SJSA1 (cell line): Measurements from ENCODE around the gene PHACTR3. TPM values are rescaled to one million over a fixed set of nuclear protein-coding genes. Genes with fewer than 3 reads are reported as not detected.
"Not testable (repeated sequence)": the region's sequence is repeated elsewhere in the genome, so short reads cannot be mapped to it uniquely, and the experiment has no call there.

Experiments
- DNase-seq, 2 experiments: peaks; one replicate each; pipeline ENCODE4 v3.0.0-alpha.2; 2015 to 2020; ENCODE audit warnings: low spot score in 2 of 2, low read depth in 1 of 2
- H3K27ac ChIP-seq: fragments of 250-450 bp; sonication (Bioruptor Pico); 2 replicates; pipeline ENCODE4 v1.5.1; 2020; ENCODE audit warnings: mild to moderate bottlenecking, moderate library complexity
- H3K27me3 ChIP-seq: fragments of 250-450 bp; sonication (Bioruptor Pico); replicated peaks from 2 replicates; pipeline ENCODE4 v1.5.1; 2020; ENCODE audit warnings: mild to moderate bottlenecking, moderate library complexity
- H3K36me3 ChIP-seq: fragments of 250-450 bp; sonication (Bioruptor Pico); 2 replicates; pipeline ENCODE4 v1.5.1; 2020; ENCODE audit warnings: mild to moderate bottlenecking
- H3K4me1 ChIP-seq: fragments of 250-450 bp; sonication (Bioruptor Pico); replicated peaks from 2 replicates; pipeline ENCODE4 v1.6.1; 2021; ENCODE audit warnings: mild to moderate bottlenecking
- H3K4me3 ChIP-seq: fragments of 250-450 bp; sonication (Bioruptor Pico); 2 replicates; pipeline ENCODE4 v1.5.1; 2020; ENCODE audit warnings: mild to moderate bottlenecking
- H3K9me3 ChIP-seq: fragments of 250-450 bp; sonication (Bioruptor Pico); replicated peaks from 2 replicates; pipeline ENCODE4 v1.5.1; 2020; ENCODE audit warnings: mild to moderate bottlenecking
- total RNA-seq: library from RNA; depleted of rRNA; stranded (reverse); fragments of >200 nt; shearing (Covaris generic); gene quantifications from 2 replicates; pipeline ENCODE4 v1.2.3, GENCODE V29; 2014

PHACTR3 gene
- total RNA-seq, 1 experiment from 2014 or later = not detected

DNA sequence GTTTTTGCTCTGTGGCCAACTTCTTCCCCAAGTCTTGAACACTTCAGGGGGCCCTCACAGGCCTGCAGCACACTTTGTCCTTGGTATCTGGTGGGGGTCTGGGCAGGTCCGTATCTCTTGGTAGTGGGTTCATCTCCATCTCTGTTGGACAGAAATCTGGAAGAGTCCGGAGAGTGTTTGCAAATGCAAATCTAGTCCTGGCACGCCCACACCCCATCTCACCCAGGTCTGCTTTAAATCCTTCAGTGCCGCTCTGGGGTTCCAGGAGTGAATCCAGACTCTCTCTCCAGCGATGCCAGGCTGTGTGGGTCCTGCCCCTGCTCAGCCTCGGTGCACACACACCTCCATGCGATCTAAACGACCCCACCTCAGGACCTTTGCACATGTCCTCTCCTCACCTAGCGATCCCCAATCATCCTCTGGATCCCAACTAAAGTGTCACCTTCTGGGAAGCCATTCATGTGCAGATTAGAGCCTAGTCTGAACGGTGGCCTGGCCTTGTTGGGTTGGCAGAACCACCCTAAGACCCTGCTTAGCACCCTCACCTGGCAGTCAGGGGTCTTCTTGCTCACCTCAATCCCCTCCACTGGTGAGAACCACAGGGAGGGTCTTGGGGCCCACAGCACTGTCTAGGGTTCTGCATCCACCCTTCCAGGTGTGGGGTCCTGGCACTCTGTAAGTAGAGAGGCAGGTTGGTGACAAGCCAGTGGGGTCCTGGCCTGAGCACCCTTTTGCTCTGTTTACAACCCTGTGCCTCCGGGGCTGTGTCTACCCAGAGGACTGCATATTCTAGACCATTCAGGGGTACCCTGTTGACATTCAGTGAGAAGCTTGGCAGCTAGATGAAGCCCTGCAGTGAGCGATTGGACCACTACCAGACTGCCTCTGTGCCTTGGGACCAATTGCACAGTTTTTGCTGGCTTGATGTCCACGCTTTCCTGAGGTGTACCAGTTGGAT lies 228.3 kb downstream of the PHACTR3 start:
- Histone ChIP-seq H3K4me1 (peaks cover 15% of the 10 kb centered on the region), H3K9me3 (no peaks in the 10 kb centered on the region), H3K4me3 (no peak overlapping the region), H3K27ac (no peak overlapping the region), H3K36me3 (no peaks in the 10 kb centered on the region), H3K27me3 (peaks cover 16% of the 10 kb centered on the region)
- DNase-seq = no peak

DNA sequence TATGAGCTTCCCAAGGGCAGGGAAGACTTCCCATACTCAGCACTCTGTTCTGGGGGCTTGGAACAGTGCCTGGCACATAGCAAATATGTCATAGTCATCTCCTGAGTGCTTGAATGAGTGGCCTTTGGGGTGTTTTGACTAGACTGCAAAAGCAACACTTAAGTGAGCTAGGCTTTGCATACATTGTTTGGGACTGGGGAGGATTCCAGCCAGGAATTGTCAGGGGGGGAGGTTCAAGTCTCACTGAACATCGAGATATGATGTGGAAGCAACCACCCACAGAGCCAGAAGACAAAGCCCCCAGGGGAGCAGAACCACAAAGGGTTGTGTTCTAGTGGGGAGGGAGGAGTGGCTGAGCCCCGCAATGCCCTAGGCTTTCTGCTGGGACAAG lies 230.7 kb downstream of the PHACTR3 start:
- peaks cover 25% of the 10 kb centered on the region for H3K27me3 ChIP-seq
- H3K27ac ChIP-seq = no peak overlapping the region
- H3K9me3 ChIP-seq = no peaks in the 10 kb centered on the region
- no peaks in the 10 kb centered on the region for H3K36me3 ChIP-seq
- H3K4me1 ChIP-seq = peaks cover 15% of the 10 kb centered on the region
- DNase-seq = peak; percentile 44 to 54
- H3K4me3 ChIP-seq = no peak overlapping the region

GRCh38 chr20:59835448-59836395 lies 231.4 kb downstream of the PHACTR3 start:
- Histone ChIP-seq H3K27me3 (peaks cover 25% of the 10 kb centered on the region), H3K27ac (no peak overlapping the region), H3K4me3 (no peak overlapping the region), H3K4me1 (peaks cover 15% of the 10 kb centered on the region), H3K36me3 (no peaks in the 10 kb centered on the region), H3K9me3 (no peaks in the 10 kb centered on the region)
- DNase-seq = peak; percentile 27 to 59

- no peaks in the 10 kb centered on the region for H3K36me3 ChIP-seq
- H3K9me3 ChIP-seq = no peaks in the 10 kb centered on the region
- peaks cover 15% of the 10 kb centered on the region for H3K4me1 ChIP-seq
- no peak overlapping the region for H3K4me3 ChIP-seq
- H3K27ac ChIP-seq = no peak overlapping the region
- DNase-seq = no peak
- peaks cover 31% of the 10 kb centered on the region for H3K27me3 ChIP-seq
Observed at GRCh38 chr20:59836767-59837166, 232.4 kb downstream of the PHACTR3 start.

DNA sequence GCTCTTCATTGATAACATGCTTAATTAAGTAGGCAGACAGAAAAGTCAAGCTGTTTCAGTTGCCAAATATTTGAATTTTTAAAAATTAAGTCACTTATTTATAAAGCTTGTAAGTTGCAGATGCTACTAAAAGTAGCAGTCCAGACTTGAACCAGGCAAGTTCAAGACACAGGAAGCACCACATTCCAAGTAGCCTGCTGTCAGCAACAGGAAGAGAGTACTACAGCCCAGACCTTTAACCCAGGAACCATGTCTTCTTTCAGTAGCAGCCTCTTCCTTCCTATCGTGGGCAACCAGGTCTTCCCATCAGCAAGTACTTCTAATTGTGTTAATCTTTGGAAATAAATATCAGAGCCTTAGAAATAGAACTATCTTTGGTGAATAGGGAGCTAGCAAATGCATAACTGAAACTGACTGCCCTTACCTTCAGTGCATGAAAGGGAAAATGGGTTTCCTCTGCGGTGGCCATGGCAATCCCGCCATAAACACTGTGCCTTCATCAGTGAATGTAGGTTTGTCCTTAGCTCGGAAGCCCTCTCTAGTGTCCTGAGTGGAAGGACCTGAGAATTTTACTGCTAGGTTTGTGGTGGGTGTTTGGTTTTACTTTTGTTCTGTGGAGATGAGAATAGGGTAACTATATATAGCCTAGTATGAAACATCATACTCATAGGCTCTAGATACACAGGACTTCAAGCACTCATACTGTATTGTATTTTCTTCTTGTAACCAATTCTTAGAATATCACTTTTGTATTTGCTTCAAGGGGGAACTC lies 233.5 kb downstream of the PHACTR3 start:
- H3K27ac ChIP-seq = no peak overlapping the region
- peaks cover 31% of the 10 kb centered on the region for H3K27me3 ChIP-seq
- no peaks in the 10 kb centered on the region for H3K9me3 ChIP-seq
- peaks cover 15% of the 10 kb centered on the region for H3K4me1 ChIP-seq
- no peaks in the 10 kb centered on the region for H3K36me3 ChIP-seq
- H3K4me3 ChIP-seq = no peak overlapping the region
- DNase-seq = no peak

GRCh38 chr20:59839400-59839799 lies 235.1 kb downstream of the PHACTR3 start:
- no peak for DNase-seq
- peaks cover 31% of the 10 kb centered on the region for H3K27me3 ChIP-seq
- no peak overlapping the region for H3K27ac ChIP-seq
- no peaks in the 10 kb centered on the region for H3K36me3 ChIP-seq
- peaks cover 15% of the 10 kb centered on the region for H3K4me1 ChIP-seq
- H3K9me3 ChIP-seq = no peaks in the 10 kb centered on the region
- no peak overlapping the region for H3K4me3 ChIP-seq

- Histone ChIP-seq H3K4me3 (no peak overlapping the region), H3K27ac (no peak overlapping the region), H3K36me3 (no peaks in the 10 kb centered on the region), H3K4me1 (no peaks in the 10 kb centered on the region), H3K27me3 (peaks cover 6% of the 10 kb centered on the region; the same call in 1 of the 2 replicates), H3K9me3 (no peaks in the 10 kb centered on the region)
- DNase-seq = no peak
Observed at GRCh38 chr20:59845472-59845871, 241.1 kb downstream of the PHACTR3 start.

DNA sequence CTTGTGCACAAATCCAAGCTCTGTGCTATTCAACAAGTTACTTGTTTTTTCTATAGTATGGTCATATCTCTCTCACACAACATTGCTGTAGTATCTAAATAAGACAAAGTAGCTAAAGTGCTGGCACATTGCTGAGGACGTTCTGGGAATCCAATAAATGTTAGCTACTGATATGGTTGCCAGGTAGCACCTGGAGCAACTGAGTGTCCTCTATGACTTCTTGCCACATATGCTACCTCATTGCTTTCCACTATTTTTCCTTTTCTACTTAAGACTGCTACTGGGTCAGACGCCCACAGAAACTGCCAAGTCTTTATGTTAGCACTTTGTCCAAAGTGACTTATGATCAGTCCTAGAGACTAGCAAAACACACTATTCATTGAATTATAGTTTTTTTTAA lies 243.8 kb downstream of the PHACTR3 start:
- Histone ChIP-seq H3K27me3 (no peaks in the 10 kb centered on the region; the same call in 1 of the 2 replicates), H3K27ac (no peak overlapping the region), H3K4me1 (no peaks in the 10 kb centered on the region), H3K36me3 (no peaks in the 10 kb centered on the region), H3K4me3 (no peak overlapping the region), H3K9me3 (no peaks in the 10 kb centered on the region)
- DNase-seq = no peak

GRCh38 chr20:59850018-59850641 lies 245.8 kb downstream of the PHACTR3 start:
- no peaks in the 10 kb centered on the region for H3K27me3 ChIP-seq
- no peaks in the 10 kb centered on the region for H3K9me3 ChIP-seq
- no peaks in the 10 kb centered on the region for H3K36me3 ChIP-seq
- no peak overlapping the region for H3K4me3 ChIP-seq
- DNase-seq = peak in 1 of 2 experiments; percentile 8
- H3K27ac ChIP-seq = no peak overlapping the region
- no peaks in the 10 kb centered on the region for H3K4me1 ChIP-seq

DNA sequence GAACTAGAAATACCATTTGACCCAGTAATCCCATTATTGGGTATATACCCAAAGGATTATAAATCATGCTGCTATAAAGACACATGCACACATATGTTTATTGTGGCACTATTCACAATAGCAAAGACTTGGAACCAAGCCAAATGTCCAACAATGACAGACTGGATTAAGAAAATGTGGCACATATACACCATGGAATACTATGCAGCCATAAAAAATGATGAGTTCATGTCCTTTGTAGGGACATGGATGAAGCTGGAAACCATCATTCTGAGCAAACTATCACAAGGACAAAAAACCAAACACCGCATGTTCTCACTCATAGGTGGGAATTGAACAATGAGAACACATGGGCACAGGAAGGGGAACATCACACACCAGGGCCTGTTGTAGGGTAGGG lies 252.2 kb downstream of the PHACTR3 start:
- H3K4me3 ChIP-seq, H3K36me3 ChIP-seq, DNase-seq, H3K27ac ChIP-seq, H3K27me3 ChIP-seq, H3K4me1 ChIP-seq, H3K9me3 ChIP-seq: not testable (repeated sequence)

- not testable (repeated sequence) for H3K4me1 ChIP-seq, H3K36me3 ChIP-seq, H3K4me3 ChIP-seq, H3K9me3 ChIP-seq, H3K27me3 ChIP-seq, H3K27ac ChIP-seq, DNase-seq
Observed at GRCh38 chr20:59856941-59857340, 252.6 kb downstream of the PHACTR3 start.

DNA sequence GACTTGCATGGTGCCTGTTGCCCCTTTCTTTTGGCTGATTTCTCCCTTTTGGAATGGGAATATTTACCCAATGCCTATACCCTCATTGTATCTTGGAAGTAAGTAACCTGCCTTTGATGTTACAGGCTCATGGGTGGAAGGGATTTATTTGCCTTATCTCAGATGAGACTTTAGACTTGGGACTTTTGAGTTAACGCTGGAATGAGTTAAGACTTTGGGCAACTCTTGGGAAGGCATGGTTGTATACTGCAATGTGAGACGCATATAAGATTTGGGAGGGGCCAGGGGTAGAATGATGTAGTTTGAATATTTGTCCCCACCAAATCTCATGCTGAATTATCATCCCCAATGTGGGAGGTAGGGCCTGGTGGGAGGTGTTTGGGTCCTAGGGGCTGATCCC lies 253.6 kb downstream of the PHACTR3 start:
- H3K4me3 ChIP-seq = no peak overlapping the region
- no peaks in the 10 kb centered on the region for H3K9me3 ChIP-seq
- no peaks in the 10 kb centered on the region for H3K36me3 ChIP-seq
- no peaks in the 10 kb centered on the region for H3K27me3 ChIP-seq
- H3K27ac ChIP-seq = no peak overlapping the region
- no peaks in the 10 kb centered on the region for H3K4me1 ChIP-seq
- DNase-seq = no peak

DNA sequence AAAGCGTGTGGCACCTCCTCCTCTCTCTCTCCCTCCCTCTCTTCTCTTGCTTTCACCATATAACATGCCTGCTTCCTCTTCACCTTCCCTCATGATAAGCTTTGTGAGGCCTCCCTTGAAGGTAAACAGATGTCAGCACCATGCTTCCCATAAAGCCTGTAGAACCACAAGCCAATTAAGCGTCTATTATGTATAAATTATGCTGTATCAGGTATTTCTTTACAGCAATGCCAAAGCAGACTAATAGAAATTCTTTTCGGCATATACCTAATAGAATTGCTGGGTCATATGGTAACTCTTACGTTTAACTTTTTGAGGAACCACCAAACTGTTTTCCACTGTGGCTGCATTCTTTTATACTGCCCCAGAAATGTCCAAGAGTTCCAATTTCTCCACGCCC lies 254.1 kb downstream of the PHACTR3 start:
- H3K36me3 ChIP-seq = no peaks in the 10 kb centered on the region
- no peaks in the 10 kb centered on the region for H3K9me3 ChIP-seq
- no peaks in the 10 kb centered on the region for H3K4me1 ChIP-seq
- no peak overlapping the region for H3K27ac ChIP-seq
- no peak overlapping the region for H3K4me3 ChIP-seq
- H3K27me3 ChIP-seq = no peaks in the 10 kb centered on the region
- DNase-seq = no peak
